T-helper 9 cell (primary cell): Measurements from ENCODE around the gene SACS.
A peak's percentile ranks its signal among the peaks of the same experiment; 100 is the strongest.

Source experiments
- DNase-seq: peaks from one replicate; pipeline ENCODE4 v3.0.0-alpha.2; 2020
- total RNA-seq, 2 donors: gene quantifications; one replicate each; lab custom pipeline; 2026; lab: John Stamatoyannopoulos, UW

Gene SACS
- 83.3 to 281 reads per million in 2 donors for total RNA-seq

- no peak for DNase-seq
Observed at GRCh38 chr13:23433171-23434153, at the start of gene SACS. TSS of gene SACS (minus strand) at chr13:23433702. CDS start at chr13:23411239, 22,463 bp downstream.

GRCh38 chr13:23480324-23480723 lies 46.8 kb upstream of the SACS start:
- no peak for DNase-seq

GRCh38 chr13:23477101-23477500 lies 43.6 kb upstream of the SACS start:
- no peak for DNase-seq

GRCh38 chr13:23473221-23473620 lies 39.7 kb upstream of the SACS start:
- no peak for DNase-seq

- DNase-seq: no peak
Observed at GRCh38 chr13:23472189-23472588, 38.7 kb upstream of the SACS start.

GRCh38 chr13:23470790-23471614 lies 37.5 kb upstream of the SACS start:
- DNase-seq: no peak

- DNase-seq: no peak
Observed at GRCh38 chr13:23469951-23470421, 36.5 kb upstream of the SACS start.

GRCh38 chr13:23468811-23469210 lies 35.3 kb upstream of the SACS start:
- no peak for DNase-seq

- no peak for DNase-seq
Observed at GRCh38 chr13:23467932-23468278, 34.4 kb upstream of the SACS start.

GRCh38 chr13:23467048-23467931 lies 33.8 kb upstream of the SACS start:
- DNase-seq: no peak

GRCh38 chr13:23466144-23467002 lies 32.9 kb upstream of the SACS start:
- DNase-seq: peak; percentile 34

- no peak for DNase-seq
Observed at GRCh38 chr13:23463661-23464060, 30.2 kb upstream of the SACS start.

- DNase-seq: no peak
Observed at GRCh38 chr13:23462815-23463559, 29.5 kb upstream of the SACS start.

GRCh38 chr13:23461544-23461943 lies 28.0 kb upstream of the SACS start:
- DNase-seq: no peak

GRCh38 chr13:23460921-23461320 lies 27.4 kb upstream of the SACS start:
- no peak for DNase-seq

- DNase-seq: no peak
Observed at GRCh38 chr13:23460309-23460708, 26.8 kb upstream of the SACS start.

GRCh38 chr13:23458989-23459388 lies 25.5 kb upstream of the SACS start:
- DNase-seq: no peak

- DNase-seq: no peak
Observed at GRCh38 chr13:23456437-23457210, 23.1 kb upstream of the SACS start.

GRCh38 chr13:23455401-23456185 lies 22.1 kb upstream of the SACS start:
- no peak for DNase-seq
